ENCODE measurements around the gene PRMT9.

PRMT9 gene

GRCh38 chr4:147707892-147708672 is 24.1 kb upstream of the PRMT9 start:
- TF ChIP-seq GATA3 (IDR thresholded peaks at IDR 0.05; ENCODE audit: low read depth, low read length) (no peak), GATA2 (IDR thresholded peaks at IDR 0.05; ENCODE audit: low read depth, low read length) (no peak)

DNA sequence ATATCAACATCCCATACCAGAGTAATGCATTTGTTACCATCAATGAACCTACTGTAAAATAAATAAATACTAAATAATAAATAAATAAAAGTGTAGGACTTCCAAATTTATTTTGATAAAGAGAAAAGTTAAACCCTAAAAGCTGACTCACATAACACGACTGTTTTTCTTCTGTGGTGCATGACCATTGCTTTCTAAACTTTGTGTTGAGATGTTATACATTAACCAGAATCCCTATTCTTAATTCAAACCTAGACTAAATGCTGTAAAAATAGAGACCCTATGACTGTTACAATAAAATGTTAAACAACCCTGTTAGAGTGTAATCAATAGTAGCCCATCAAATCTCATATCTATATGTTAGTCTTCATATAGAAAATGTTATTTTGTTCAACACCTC is 20.9 kb upstream of the PRMT9 start:
- TF ChIP-seq GATA2 (IDR thresholded peaks at IDR 0.05; ENCODE audit: low read depth, low read length) (no peak), GATA3 (IDR thresholded peaks at IDR 0.05; ENCODE audit: low read depth, low read length) (no peak)

- TF ChIP-seq GATA3 (IDR thresholded peaks at IDR 0.05; ENCODE audit: low read depth, low read length) (no peak), GATA2 (IDR thresholded peaks at IDR 0.05; ENCODE audit: low read depth, low read length) (no peak)
Observed at GRCh38 chr4:147696866-147697265, 12.9 kb upstream of the PRMT9 start.

DNA sequence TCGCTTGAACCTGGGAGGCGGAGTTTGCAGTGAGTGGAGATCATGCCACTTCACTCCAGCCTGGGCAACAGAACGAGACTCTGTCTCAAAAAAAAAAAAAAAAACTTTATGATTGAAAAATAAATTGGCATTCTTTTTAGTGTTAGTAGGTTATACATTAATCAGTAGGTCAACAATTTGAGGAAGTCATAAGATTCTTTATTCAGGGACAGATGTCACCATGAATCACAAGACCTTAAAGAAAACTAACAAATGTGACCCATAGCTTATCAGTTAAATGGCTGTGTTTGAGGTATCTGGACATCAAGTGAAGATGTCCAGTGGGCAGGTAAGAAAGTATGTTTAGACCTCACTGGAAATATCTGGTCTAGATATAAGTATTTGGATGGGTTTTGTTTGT is 9.3 kb upstream of the PRMT9 start:
- TF ChIP-seq GATA2 (IDR thresholded peaks at IDR 0.05; ENCODE audit: low read depth, low read length) (no peak), GATA3 (IDR thresholded peaks at IDR 0.05; ENCODE audit: low read depth, low read length) (no peak)

GRCh38 chr4:147691820-147692219 is 7.9 kb upstream of the PRMT9 start:
- no peak for TF ChIP-seq GATA2 (IDR thresholded peaks at IDR 0.05; ENCODE audit: low read depth, low read length)
- no peak for TF ChIP-seq GATA3 (IDR thresholded peaks at IDR 0.05; ENCODE audit: low read depth, low read length)

GRCh38 chr4:147689067-147689466 is 5.1 kb upstream of the PRMT9 start:
- TF ChIP-seq GATA3 (IDR thresholded peaks at IDR 0.05; ENCODE audit: low read depth, low read length) (no peak), GATA2 (IDR thresholded peaks at IDR 0.05; ENCODE audit: low read depth, low read length) (no peak)

DNA sequence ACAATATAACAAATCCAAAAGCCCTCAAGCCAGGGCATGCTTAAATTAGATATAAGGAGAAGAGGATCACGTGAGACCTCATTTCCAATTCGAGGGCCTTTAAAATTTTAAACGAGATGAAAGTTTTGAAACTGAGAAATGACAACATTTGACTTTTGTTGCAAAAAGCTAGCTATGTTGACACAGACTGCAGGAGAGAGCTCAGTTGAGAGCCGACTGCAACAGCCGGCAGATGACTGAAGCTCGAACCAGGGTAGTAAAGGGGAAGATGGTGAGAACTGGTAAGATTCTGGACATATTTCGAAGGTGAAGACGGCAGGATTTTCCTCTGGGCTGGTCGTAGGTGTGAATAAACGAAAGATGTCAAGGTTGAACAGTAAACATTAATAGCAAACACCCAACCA is 773 bp downstream of the PRMT9 start:
- no peak for TF ChIP-seq GATA3 (IDR thresholded peaks at IDR 0.05; ENCODE audit: low read depth, low read length)
- no peak for TF ChIP-seq GATA2 (IDR thresholded peaks at IDR 0.05; ENCODE audit: low read depth, low read length)

- TF ChIP-seq GATA2 (IDR thresholded peaks at IDR 0.05; ENCODE audit: low read depth, low read length) (no peak), GATA3 (IDR thresholded peaks at IDR 0.05; ENCODE audit: low read depth, low read length) (no peak)
Observed at GRCh38 chr4:147682755-147683154, 1.2 kb downstream of the PRMT9 start.

DNA sequence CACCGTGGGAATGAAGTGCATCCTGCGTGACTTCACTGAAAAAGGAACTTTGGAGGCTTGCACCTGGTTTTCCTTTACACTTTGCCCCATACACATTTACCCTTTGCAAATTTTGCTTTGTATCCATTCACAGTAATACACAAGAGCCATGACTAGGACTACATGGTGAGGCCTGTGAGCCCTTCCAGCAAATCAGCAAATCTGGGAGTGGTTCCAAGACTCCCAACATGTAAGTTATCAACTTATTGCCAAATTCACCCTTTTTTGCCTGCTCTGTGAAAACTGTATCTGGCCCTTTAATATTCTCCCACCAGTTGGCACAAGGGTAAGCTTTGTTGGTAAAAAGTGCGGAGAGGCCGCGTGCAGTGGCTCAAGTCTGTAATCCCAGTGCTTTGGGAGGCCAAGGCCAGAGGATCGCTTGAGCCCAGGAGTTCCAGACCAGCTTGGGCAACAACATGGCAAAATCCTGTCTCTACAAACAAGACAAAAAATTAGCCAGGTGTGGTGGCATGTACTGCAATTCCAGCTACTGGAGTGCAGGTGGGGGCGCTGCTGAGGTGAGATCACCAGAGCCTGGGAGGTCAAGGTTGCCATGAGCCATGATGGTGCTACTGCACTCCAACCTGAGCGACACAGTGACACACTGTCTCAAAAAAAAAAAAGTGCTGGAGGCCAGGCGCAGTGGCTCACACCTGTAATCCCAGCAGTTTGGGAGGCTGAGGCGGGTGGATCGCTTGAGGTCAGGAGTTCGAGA is 5.0 kb downstream of the PRMT9 start:
- TF ChIP-seq GATA3 (IDR thresholded peaks at IDR 0.05; ENCODE audit: low read depth, low read length) = no peak

DNA sequence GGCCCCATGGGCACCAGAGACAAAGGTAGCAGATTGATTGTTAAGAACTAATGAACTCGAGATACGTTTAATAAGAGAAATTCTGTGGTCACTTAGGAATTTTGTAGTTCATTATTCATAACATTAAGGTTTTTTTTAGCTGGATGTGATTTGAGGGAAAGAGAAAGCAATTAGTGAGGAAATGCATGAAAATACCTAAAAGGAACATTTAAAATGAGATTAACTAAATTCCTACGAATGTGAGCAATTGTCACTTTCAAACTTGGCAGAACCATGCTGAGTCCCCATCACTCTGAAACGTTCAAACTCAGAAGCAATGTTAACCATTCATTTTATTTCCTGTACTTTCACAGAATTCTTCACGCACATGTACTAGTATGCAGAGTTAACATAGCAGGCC is 5.9 kb downstream of the PRMT9 start:
- TF ChIP-seq GATA2 (IDR thresholded peaks at IDR 0.05; ENCODE audit: low read depth, low read length) = no peak
- TF ChIP-seq GATA3 (IDR thresholded peaks at IDR 0.05; ENCODE audit: low read depth, low read length) = no peak

DNA sequence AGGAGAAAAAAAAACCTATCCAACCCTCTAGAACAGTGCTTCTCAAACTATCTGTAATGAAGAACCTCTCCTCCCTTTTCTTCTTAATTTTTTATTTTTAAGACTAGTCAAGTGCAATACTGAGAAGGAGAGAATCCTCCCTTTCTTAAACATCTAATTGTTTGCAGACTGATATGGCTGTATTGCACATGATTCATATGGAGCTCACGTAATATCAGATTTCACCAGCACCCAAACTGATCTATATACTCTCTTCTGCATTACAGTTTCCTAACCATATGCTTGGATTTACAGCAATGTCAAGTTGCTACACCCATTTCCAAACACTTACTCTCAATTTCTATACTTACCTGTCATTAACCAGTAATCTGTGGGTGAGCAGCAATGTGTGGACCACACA is 9.5 kb downstream of the PRMT9 start:
- no peak for TF ChIP-seq GATA3 (IDR thresholded peaks at IDR 0.05; ENCODE audit: low read depth, low read length)
- TF ChIP-seq GATA2 (IDR thresholded peaks at IDR 0.05; ENCODE audit: low read depth, low read length) = no peak

DNA sequence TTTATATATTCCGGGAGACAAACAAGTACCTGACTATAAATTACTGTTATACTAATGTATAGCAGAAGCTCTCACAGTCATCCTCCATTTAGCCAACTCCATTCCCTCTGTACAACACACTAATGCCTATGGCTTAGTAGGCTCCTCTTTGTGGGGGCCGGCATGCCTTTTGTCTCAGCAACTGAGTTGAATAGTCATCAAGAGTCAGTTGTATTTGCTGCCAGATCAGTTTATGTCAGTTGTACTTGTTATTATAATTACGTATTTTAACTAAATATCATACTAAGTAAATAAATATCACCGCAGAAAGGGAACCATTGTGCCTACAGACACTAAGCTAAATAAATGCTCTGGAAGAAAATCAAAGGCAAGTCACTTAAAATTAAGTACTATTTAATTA is 9.9 kb downstream of the PRMT9 start:
- TF ChIP-seq GATA3 (IDR thresholded peaks at IDR 0.05; ENCODE audit: low read depth, low read length) = no peak

- TF ChIP-seq GATA3 (IDR thresholded peaks at IDR 0.05; ENCODE audit: low read depth, low read length) (no peak), GATA2 (IDR thresholded peaks at IDR 0.05; ENCODE audit: low read depth, low read length) (no peak)
Observed at GRCh38 chr4:147658501-147658900, 25.5 kb downstream of the PRMT9 start.

DNA sequence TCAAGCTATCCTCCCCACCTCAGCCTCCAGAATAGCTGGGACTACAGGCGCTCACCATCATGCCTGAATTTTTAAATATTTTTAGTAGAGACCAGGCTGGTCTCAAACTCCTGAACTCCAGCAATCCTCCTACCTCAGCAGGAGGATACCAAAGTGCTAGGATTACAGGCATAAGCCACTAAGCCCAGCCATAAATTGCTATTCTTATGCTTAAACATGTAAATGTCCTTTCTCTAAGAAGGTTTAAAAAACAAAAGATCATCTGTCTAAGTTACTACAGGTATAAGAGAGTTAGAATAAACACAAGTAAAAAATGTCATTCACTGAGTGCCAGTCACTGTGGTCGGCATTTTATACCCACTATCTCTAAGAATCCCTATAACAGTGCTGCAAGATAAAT is 28.3 kb downstream of the PRMT9 start:
- no peak for TF ChIP-seq GATA3 (IDR thresholded peaks at IDR 0.05; ENCODE audit: low read depth, low read length)
- TF ChIP-seq GATA2 (IDR thresholded peaks at IDR 0.05; ENCODE audit: low read depth, low read length) = no peak

DNA sequence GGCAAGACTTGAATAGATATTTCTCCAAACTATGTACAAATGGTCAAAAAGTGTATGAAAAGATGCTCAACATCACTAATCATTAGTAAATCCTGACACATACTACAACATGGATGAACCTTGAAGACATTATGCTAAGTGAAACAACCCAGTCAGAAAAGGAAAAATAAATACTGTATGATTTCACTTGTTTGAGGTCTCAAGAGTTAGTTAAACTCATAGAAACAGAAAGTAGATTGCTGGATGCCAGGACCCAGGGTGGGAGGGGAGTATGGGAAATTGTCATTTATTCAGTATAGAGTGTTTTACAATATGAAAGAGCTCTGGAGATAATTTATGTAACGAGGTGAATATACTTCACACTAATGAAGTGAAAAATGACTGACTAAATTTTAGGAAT is 32.4 kb downstream of the PRMT9 start:
- TF ChIP-seq GATA2 (IDR thresholded peaks at IDR 0.05; ENCODE audit: low read depth, low read length) = no peak
- no peak for TF ChIP-seq GATA3 (IDR thresholded peaks at IDR 0.05; ENCODE audit: low read depth, low read length)
